WI38 (cell line): Measurements from ENCODE around the gene DYNC1LI1.

Experiments used
- H3K4me3 ChIP-seq: 2 replicates; pipeline ENCODE4 v1.5.1; 2011; ENCODE audit warnings: low read depth, mild to moderate bottlenecking, control low read depth, low read length
- CTCF ChIP-seq: IDR thresholded peaks from 2 replicates; pipeline ENCODE4 v1.5.1; 2012; ENCODE audit warnings: low read depth, mild to moderate bottlenecking, control low read depth, low read length

DYNC1LI1 gene

GRCh38 chr3:32493437-32494414 is 76.9 kb downstream of the DYNC1LI1 start:
- no peak overlapping the region for H3K4me3 ChIP-seq
- no peak for TF ChIP-seq CTCF

- TF ChIP-seq CTCF, result no peak
- no peak overlapping the region for H3K4me3 ChIP-seq
Observed at GRCh38 chr3:32492684-32493436, 77.8 kb downstream of the DYNC1LI1 start.

DNA sequence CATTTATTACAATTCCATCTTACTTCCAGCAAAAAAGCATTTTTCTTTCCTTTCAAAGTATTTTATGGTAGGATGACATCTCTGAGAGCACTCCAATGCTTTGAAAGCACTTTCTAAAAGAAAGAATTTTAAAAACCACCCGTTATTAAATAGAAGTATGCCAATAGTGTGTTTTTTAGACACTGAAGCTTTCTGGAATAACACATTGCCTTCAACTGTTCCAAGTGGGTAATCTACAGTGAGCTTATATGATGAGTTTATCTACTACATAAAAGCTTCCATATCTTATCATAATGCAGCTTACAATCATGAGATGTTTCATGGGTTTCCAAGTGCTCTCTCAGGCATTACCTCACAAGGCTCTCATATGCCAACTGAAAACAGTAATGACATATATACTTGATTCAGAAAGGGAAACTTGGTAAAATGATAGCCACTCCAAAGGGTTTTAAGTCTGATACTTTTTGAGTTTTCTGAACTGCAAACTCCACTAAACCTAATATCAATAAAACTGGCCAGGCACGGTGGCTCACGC is 82.1 kb downstream of the DYNC1LI1 start:
- no peak overlapping the region for H3K4me3 ChIP-seq
- no peak for TF ChIP-seq CTCF

DNA sequence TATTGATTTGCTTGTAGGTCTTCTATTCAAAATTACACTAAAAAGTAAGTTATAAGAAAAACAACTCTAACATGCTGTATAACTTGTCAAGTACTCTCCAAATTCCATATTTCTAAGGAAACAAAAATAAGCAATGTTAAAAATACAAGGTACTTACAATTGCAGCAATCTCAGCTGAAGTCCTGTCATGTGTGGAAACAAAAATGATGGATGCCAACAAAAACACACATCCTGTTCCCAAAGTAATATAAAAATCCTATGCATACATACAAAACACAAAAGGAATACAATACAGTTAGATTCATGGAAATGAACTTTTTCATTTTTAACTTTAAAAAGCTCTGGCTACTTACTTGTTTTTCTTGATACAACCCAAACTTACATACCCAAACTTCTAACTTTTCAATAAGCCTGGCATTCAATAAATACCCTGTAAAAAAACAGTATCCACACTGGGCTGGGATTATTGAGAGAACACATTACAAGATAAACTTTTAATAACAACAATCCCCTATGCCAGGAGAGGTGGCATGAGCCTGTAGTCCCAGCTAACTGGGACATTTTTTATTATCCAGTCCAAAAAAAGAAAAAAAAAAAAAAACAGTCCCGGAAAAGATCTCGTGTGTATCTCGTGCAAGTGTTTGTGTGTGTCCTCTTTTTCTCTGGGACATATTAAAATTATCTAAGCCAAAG is 82.7 kb downstream of the DYNC1LI1 start:
- no peak overlapping the region for H3K4me3 ChIP-seq
- TF ChIP-seq CTCF, result no peak

GRCh38 chr3:32484436-32484835 is 86.2 kb downstream of the DYNC1LI1 start:
- TF ChIP-seq CTCF, result no peak
- H3K4me3 ChIP-seq, result no peak overlapping the region

GRCh38 chr3:32483772-32484171 is 86.9 kb downstream of the DYNC1LI1 start:
- no peak overlapping the region for H3K4me3 ChIP-seq
- no peak for TF ChIP-seq CTCF
